IPS-NIHi7 (cell line): ENCODE measurements around the gene PRIMPOL.
A peak's percentile ranks its signal among the peaks of the same experiment; 100 is the strongest.
"Not testable (repeated sequence)": the region's sequence is repeated elsewhere in the genome, so short reads cannot be mapped to it uniquely, and the experiment has no call there.

Source experiments
- DNase-seq: peaks from one replicate; pipeline ENCODE4 v3.0.0; 2012; ENCODE audit warnings: mixed read lengths; ENCODE audit errors: extremely low spot score

PRIMPOL gene

GRCh38 chr4:184649026-184649970 lies at the start of gene PRIMPOL, which contains the start of gene CASP3:
PRIMPOL (plus strand) TSS chr4:184649738; CDS start chr4:184657141, 7,403 bp downstream.
CASP3 (minus strand) TSS chr4:184649447; CDS start chr4:184638453, 10,994 bp downstream.
- DNase-seq: peak; percentile 88

DNA sequence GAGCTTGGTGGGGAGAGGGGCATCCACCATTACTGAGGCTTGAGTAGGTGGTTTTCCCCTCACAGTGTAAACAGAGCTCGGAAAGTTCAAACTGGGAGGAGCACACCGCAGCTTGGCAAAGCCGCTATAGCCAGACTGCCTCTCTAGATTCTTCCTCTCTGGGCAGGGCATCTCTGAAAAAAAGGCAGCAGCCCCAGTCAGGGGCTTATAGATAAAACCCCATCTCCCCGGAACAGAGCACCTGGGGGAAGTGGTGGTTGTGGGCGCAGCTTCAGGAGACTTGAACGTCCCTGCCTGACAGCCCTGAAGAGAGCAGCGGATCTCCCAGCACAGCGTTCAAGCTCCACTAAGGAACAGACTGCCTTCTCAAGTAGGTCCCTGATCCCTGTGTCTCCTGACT lies 48.6 kb upstream of the PRIMPOL start:
- DNase-seq: not testable (repeated sequence)

GRCh38 chr4:184602857-184603256 lies 46.7 kb upstream of the PRIMPOL start:
- not testable (repeated sequence) for DNase-seq

GRCh38 chr4:184607429-184607828 lies 42.1 kb upstream of the PRIMPOL start:
- not testable (repeated sequence) for DNase-seq

- no peak for DNase-seq
Measured at GRCh38 chr4:184612074-184612473, 37.5 kb upstream of the PRIMPOL start.

- no peak for DNase-seq
Measured at GRCh38 chr4:184613405-184613804, 36.1 kb upstream of the PRIMPOL start.

DNA sequence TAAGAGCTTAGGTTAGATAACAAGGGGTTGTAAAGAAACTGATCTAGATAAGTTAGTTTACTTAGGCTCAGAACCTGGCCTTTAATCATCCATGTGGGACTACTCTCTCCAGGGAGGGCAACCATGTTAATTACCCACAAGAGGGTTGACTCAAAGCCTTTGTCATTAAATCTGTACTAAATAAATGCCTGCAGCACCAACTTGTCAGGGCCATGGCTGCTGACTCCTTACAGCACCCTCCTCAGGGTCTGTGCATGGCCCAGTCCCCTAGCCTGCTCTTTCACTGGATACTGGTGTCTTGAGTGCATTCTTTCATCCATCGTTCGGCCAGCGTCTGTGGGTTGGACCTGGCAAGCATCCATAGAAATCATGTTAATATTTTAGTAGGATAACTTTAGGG lies 35.0 kb upstream of the PRIMPOL start:
- DNase-seq: no peak

GRCh38 chr4:184616168-184616567 lies 33.4 kb upstream of the PRIMPOL start:
- not testable (repeated sequence) for DNase-seq

DNA sequence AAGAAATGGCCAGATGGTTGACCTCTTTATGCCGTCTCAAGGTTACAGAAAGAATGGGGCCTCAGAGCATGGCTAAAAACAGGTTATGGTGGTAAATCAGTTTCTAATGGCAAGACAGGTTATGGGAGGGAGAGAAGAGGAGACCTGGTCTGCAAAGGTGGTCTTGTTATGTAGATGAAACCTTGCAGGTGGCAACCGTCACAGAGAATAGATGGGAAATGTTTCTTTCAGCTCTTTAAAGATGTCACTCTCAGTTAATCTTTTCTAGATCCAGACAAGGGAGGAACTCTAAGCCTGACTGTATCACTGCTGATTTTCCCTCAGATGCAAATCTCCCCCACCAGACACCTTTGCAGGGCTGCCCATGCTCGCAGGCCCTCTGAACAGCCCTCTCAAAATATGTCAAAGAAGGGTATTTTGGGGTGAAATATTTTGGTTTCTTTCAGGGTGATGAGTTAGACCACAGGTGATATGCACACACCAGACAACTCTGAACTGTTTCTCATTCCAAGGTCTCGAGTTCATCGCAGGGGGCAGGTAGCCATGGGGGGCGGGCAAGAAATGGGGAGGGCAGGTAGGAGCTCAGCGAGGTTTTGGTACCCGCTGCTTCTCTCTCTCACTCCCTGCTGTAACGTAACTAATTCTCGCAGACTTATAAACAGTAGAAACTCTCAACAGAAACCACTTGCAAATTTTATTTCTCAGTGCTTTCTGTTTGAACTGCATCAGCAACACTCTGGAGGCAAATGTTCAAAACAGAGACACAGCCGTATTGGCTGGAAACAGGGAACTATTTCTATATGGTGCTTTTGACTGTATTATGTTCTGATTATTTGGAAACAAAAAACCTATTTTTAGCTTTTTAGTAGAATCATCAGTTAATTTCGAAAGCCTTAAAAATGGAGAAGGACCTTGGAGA lies 32.6 kb upstream of the PRIMPOL start:
- DNase-seq: no peak

DNA sequence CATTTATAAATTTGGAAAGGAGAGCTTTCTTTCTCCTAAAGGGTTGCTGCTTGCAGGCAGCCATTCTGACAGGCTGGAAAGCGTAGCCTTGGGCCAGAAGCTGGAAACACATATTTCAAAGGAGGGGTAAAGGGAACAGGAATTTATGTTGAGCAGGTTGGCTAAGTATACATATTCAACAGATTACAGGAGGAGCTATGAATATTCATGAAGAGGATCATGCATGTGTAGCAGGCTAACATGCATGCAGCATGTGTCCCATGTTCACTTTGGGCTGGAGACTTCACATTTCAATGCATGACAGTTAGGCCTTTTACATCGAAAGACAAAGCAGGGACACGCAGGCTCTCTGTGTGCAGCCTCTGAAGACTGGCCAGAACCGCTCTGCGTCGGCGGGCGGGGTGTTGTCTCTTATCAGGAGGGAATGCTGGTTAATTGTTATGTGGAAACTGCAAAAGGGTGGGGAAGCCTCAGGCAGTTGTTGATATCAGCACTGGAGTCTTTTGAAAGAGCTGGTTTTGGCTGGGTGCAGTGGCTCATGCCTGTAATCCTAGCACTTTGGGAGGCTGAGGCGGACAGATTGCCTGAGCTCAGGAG lies 31.8 kb upstream of the PRIMPOL start:
- DNase-seq: no peak

DNA sequence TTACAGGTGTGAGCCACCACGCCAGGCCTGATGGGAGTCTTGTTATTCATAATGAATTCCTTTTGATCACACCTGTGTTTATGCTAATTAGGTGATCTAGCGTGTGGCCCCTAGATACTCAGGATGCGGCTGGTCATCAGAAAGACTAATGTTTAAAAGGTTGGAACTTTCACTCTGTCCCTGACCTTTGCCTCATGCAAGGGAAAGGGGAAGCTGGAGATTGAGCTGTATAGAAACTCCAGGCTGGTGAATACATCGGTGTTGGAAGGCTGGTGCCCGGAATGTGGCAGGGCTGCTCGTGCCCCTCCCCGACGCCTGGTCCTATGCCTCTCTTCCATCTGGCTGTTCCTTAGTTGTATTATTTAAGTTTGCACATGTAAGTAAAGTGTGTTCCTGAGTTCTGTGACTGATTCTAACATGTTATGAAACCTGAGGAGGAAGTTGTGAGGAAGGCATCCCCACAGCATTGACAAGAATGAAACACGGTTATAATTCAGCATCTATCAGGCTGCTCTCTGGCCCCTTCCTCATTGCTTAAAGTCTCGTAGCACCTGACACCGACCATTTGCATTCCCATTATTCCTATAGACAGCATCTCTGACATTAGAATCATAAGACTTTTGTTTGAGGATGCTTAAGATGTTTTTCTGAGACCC lies 29.2 kb upstream of the PRIMPOL start:
- no peak for DNase-seq

DNA sequence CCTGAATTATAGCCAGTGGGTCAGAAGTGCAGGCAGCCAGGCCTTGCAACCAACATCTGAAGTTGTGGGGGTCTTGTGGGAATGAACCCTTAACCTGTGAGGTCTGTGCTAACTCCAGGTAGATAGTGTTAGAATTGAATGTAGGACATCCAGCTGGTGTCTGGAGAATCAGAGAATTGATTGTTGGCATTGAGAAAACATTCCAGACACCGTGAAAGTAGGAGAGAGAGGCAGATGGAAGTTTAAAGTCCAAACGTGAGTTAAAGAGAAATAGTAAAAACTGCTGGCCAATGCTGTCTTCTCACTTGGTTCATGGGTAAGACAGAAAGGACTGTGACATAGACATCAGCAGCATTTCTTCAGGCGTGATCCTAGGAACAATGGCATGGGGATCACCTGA lies 28.0 kb upstream of the PRIMPOL start:
- no peak for DNase-seq

GRCh38 chr4:184624504-184624903 lies 25.0 kb upstream of the PRIMPOL start:
- not testable (repeated sequence) for DNase-seq

- no peak for DNase-seq
Measured at GRCh38 chr4:184624972-184625554, 24.5 kb upstream of the PRIMPOL start.

DNA sequence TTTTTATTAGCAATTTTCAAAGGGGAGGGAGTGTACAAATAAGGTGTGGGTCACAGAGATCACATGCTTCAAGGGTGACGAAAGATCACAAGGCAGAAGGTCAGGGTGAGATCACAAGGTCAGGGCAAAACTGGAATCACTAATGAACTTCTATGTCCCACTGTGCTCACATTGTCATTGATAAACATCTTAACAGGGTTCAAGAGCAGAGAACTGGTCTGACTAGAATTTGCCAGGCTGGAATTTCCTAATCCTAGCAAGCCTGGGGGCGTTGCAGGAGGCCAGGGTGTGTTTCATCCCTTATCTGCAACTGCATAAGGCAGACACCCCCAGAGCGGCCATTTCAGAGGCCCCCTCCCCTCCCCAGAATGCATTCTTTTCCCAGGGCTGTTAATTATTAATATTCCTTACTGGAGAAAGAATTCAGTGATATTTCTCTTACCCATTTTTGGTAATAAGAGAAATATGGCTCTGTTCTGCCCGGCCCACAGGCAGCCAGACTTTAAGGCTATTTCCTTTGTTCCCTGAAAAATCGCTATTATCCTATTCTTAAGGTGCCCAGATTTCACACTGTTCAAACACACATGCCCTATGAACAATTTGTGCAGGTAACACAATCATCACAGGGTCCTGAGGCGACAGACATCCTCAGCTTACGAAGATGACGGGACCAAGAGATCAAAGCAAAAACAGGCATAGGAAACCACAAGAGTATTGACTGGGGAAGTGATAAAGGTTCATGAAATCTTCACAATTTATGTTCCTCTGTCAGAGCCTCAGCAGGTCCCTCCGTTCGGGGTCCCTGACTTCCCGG lies 23.5 kb upstream of the PRIMPOL start:
- not testable (repeated sequence) for DNase-seq

- no peak for DNase-seq
Measured at GRCh38 chr4:184628103-184628502, 21.4 kb upstream of the PRIMPOL start.

DNA sequence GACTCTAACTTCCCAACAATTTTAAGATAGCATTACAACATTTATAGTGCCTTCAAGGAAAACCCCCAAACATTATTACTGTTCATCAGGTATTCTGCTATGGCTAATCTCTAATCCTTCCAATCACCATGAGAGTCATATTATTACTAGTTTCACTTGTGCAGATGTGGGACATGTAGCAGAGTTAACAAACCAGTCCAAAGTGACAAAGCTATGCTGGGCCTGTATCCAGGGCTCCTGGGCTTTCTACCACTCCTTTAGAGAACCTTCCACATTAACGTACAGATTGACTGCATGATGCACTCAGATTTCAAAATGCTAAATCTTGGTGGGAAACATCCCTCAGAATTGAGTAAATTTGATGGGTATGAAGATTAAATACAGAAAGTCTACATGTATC lies 16.7 kb upstream of the PRIMPOL start:
- DNase-seq: no peak

DNA sequence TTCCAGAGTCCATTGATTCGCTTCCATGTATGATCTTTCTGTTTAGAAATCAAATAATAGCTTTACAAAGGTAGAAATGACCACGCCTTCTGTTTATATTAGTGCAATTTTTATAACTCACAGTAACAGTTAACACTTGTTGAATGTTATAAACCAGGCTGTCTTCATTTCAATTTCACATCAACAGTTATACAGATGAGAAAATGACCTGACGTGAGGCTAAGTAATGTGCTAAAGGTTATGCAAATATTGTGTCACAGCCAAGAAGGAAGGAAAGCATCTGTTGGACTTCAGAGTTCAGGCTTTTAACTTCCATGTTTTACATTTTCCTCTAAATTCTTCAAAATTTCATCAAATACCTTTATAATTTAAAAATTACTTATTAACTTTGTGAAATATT lies 14.2 kb upstream of the PRIMPOL start:
- no peak for DNase-seq

DNA sequence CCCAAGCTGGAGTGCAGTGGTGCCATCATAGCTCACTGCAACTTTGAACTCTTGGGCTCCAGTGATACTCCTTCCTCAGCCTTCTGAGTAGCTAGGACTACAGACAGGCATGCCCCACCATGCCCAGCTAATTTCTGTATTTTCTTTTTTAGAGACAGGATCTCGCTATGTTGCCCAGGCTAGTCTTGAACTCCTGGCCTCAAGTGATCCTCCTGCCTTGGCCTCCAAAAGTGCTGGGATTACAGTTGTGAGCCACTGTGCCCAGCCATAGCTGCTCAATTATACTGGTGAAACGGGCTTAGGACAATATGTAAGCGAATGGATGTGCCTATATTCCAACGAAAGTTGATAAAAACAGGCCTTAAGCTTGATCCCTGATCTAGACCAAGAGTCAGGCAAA lies 13.4 kb upstream of the PRIMPOL start:
- no peak for DNase-seq

- DNase-seq: no peak
Measured at GRCh38 chr4:184636897-184637296, 12.6 kb upstream of the PRIMPOL start.
